ENCODE results near the gene ADGRG6.
"Not testable (repeated sequence)": the region's sequence is repeated elsewhere in the genome, so short reads cannot be mapped to it uniquely, and the experiment has no call there.

ADGRG6 gene

DNA sequence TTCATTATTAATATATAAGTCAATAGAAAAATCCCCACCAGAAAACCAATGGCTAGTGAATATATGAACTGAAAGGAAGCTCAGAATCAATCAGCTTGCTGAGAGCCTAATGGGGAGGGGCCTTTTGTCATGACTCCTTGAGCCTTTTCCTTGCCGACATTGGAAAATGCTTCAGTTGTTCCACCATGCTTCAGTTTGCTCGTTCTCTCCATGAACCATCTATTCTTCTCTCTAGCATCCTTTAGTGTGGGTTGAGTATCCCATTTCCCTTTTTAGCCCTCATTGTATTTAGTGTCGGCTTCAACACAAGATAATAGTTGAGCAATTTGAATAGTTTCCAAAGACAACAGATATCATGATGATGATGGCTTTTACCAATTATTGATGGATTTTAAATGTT lies 139.9 kb downstream of the ADGRG6 start:
- no peak for DNase-seq (ENCODE audit: low read depth in 2 of 3, low spot score in 1 of 3)

GRCh38 chr6:142443102-142443501 lies 141.3 kb downstream of the ADGRG6 start:
- no peak for DNase-seq (ENCODE audit: low read depth in 2 of 3, low spot score in 1 of 3)

DNA sequence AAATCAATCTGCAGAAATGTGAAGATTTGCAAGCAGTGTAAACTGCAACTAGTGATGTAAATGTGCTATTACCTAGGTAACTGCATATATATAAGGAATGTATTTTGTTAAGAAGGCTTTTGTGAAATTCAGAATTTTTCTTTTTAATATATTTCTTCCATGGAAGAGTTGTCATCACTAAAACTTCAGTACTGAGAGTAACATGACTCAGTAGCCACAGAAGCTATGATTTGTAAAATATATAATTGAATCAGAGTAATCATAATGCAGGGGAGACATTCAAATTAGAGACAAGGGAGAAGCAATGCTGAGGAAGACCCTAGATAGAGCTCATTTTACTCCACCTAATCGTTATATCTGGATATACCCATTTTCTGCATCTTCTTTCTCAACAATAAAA lies 141.7 kb downstream of the ADGRG6 start:
- DNase-seq (ENCODE audit: low read depth in 2 of 3, low spot score in 1 of 3) = no peak

DNA sequence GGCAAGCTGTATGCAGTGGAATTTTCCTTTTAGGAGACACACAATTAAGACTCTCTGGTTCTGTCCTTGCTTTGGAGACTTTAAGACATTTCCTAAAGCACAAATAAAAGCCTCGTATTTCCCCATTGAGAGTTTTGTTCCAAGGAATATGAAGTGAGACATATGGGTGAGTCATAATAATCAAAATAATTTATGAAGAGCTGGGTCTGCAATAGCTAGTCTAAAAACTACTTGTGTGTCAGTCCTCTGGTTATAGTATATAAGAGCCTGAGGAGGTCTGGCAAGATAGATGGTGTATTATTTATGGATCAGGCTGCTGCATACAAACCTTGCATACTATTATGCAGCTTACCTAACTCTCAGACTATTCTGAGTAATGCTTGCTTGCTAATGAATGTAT lies 142.6 kb downstream of the ADGRG6 start:
- DNase-seq (ENCODE audit: low read depth in 2 of 3, low spot score in 1 of 3) = no peak

DNA sequence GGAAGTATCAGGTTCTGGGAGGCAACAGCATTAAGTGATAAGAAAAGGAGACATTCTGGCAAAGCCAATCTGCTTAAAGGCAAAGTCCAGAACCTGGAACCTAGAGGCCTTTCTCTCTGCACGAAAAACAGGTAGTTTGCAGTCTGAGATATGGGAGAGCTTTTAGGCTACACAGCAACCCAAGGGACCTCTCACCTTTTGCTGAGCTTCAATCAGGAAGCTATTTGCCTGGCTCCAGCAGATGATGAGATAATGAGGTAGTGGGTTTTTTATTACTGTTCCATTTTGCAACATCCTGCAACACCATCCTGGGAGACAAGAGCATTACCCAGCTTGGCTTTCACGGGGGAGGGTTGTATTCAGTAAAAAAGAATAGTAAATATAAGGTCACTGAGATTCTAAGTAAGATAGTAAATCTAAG lies 143.1 kb downstream of the ADGRG6 start:
- no peak for DNase-seq (ENCODE audit: low read depth in 2 of 3, low spot score in 1 of 3)

DNA sequence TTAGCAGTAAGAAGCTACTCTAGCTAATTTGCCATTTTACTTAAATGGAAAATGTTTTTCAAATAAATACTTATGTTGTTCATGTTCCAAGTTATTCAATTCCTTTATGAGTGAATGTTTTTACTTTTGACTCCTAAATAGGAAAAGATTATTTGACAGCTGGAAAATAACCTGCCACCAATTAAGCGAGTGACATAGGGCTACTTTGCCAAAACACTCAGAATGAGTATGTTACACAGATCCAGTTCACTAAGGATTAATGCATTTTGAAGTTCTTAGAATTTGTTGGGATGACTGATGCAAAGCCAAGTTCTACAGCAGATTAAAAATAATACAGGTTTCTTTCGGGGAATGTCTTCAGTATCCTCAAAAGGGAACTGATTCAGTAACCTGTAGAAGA lies 144.4 kb downstream of the ADGRG6 start:
- no peak for DNase-seq (ENCODE audit: low read depth in 2 of 3, low spot score in 1 of 3)

- DNase-seq (ENCODE audit: low read depth in 2 of 3, low spot score in 1 of 3) = no peak
These were observed 144.8 kb downstream of the ADGRG6 start for GRCh38 chr6:142446576-142446975.

- no peak for DNase-seq (ENCODE audit: low read depth in 2 of 3, low spot score in 1 of 3)
These were observed 146.4 kb downstream of the ADGRG6 start for GRCh38 chr6:142448091-142448729.

DNA sequence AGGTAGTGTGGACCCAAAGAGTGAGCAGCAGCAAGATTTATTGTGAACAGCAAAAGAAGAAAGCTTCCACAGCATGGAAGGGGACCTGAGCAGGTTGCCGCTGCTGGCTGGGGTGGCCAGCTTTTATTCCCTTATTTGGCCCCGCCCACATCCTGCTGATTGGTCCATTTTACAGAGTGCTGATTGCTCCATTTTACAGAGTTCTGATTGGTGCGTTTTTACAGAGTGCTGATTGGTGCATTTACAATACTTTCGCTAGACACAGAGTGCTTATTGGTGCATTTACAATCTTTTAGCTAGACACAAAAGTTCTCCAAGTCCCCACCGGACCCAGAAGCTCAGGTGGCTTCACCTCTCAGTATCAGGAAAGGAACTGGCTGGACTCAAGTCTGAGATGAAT lies 149.0 kb downstream of the ADGRG6 start:
- not testable (repeated sequence) for DNase-seq (ENCODE audit: low read depth in 2 of 3, low spot score in 1 of 3)

- DNase-seq (ENCODE audit: low read depth in 2 of 3, low spot score in 1 of 3) = no peak
These were observed 151.2 kb downstream of the ADGRG6 start for GRCh38 chr6:142452993-142453392.

DNA sequence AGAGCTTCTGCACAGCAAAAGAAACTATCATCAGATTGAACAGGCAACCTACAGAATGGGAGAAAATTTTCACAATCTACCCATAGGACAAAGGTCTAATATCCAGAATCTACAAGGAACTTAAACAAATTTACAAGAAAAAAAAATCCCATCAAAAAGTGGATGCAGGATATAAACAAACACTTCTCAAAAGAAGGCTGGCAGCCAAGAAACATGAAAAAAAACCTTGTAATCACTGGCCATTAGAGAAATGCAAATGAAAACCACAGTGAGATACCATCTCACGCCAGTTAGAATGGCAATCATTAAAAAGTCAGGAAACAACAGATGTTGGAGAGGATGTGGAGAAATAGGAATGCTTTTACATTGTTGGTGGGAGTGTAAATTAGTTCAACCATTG lies 152.4 kb downstream of the ADGRG6 start:
- not testable (repeated sequence) for DNase-seq (ENCODE audit: low read depth in 2 of 3, low spot score in 1 of 3)

DNA sequence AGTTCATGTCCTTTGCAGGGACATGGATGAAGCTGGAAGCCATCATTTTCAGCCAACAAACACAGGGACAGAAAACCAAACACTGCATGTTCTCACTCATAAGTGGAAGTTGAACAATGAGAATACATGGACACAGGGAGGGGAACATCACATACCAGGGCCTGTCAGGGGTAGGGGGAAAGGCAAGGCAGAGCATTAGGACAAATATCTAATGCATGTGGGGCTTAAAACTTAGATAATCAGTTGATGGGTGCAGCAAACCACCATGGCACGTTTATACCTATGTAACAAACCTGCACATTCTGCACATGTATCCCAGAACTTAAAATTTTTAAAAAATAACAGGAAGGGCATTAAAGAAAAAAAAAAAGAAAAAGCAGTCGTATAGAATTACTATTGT lies 153.0 kb downstream of the ADGRG6 start:
- not testable (repeated sequence) for DNase-seq (ENCODE audit: low read depth in 2 of 3, low spot score in 1 of 3)

DNA sequence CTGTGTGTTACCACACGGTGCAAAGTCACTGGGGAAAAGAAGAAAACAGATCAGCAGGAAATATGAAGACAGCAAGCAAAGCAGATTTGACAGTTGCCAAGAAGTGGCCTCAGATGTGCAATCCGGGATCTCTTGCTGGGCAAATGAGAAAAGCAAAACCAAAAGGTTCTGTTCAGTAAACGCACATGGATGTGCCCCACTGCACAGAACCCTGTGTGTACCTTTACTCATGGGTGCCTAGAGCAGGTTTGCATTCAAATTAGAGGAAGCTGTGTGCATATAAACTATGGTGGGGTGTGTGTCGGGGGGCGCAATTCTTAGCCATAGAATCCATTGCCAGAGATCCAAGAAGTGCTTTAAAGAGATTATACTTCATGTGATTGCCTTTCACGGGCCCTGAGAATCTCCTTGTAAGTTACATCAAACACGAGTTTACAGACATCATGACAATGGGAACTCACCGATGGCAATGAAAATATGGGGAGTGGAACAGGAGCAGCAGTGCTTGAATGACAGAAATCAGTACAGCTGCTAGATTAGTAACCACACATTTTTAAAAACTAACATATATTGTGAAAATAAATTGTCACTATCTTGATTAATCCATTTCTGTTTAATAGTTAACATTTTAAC lies 154.3 kb downstream of the ADGRG6 start:
- DNase-seq (ENCODE audit: low read depth in 2 of 3, low spot score in 1 of 3) = no peak

DNA sequence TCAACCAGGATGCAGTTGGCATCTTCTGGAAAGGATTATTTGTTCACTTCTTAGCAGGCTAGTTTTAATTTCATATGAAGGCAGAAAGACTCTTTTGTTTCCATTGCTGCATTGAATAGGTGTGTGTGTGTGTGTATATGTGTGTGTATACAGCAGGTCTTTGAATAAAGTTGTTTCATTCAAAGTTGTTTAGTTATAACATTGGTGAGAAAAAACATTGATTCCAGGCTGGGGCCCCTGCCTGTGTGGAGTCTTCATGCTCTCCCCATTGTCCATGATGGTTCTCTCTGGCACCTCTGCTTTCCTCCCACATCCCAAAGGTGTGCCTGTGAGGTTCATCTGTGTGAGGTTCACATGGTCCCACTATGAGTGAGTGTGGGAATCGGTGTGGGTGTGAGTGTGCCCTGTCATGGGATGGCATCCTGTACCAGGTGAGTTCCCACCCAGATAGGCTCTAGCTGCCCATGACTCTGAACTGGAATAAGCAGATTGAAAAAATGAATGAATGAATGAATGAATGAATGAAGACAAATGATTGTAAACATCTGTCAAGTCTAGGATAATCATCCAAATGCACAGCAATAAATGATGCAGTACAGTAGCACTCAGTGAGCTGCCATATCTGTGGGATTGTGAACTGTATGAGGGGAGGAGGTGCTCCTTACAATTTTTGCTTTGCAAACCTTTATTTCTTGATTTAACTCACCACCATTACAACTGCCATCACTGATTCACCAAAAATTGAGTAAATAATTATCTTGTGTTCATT lies 156.0 kb downstream of the ADGRG6 start:
- DNase-seq (ENCODE audit: low read depth in 2 of 3, low spot score in 1 of 3) = no peak

GRCh38 chr6:142458836-142459235 lies 157.0 kb downstream of the ADGRG6 start:
- DNase-seq (ENCODE audit: low read depth in 2 of 3, low spot score in 1 of 3) = no peak

- DNase-seq (ENCODE audit: low read depth in 2 of 3, low spot score in 1 of 3) = no peak
These were observed 157.5 kb downstream of the ADGRG6 start for GRCh38 chr6:142459271-142459670.

DNA sequence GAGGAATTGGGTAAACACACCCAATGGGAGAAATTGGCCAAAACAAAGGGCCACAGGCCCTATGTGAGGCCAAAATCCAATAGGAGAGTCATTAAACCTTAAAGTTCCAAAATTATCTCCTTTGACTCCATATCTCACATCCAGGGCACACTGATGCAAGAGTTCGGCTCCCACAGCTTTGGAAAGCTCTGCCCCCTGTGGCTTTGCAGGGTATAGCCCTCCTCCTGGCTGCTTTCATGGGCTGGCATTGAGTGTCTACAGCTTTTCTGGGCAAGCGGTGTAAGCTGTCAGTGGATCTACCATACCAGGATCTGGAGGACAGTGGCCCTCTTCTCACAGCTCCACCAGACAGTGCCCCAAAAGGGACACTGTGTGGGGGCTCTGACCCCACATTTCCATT lies 160.5 kb downstream of the ADGRG6 start:
- no peak for DNase-seq (ENCODE audit: low read depth in 2 of 3, low spot score in 1 of 3)

- DNase-seq (ENCODE audit: low read depth in 2 of 3, low spot score in 1 of 3) = no peak
These were observed 162.2 kb downstream of the ADGRG6 start for GRCh38 chr6:142463988-142464387.

- DNase-seq (ENCODE audit: low read depth in 2 of 3, low spot score in 1 of 3) = no peak
These were observed 167.4 kb downstream of the ADGRG6 start for GRCh38 chr6:142469220-142469619.

DNA sequence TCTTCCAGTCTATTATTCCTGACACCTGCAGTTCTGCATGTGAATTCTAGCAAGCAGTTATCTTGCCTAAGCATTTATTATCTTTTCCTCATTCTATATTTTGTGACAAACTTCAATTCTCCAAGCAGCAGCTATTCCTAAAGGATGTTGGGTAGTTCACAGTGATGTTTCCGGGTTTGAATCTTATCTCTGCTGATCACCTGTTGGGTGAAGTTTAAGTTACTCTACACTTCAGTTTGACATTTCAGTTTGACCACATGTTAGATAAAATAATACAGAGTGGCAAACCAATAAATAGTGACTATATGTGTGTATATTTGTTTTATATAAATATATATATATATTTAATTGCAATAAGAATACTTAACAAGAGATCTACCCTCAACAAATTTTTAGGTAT lies 168.6 kb downstream of the ADGRG6 start:
- DNase-seq (ENCODE audit: low read depth in 2 of 3, low spot score in 1 of 3) = no peak

DNA sequence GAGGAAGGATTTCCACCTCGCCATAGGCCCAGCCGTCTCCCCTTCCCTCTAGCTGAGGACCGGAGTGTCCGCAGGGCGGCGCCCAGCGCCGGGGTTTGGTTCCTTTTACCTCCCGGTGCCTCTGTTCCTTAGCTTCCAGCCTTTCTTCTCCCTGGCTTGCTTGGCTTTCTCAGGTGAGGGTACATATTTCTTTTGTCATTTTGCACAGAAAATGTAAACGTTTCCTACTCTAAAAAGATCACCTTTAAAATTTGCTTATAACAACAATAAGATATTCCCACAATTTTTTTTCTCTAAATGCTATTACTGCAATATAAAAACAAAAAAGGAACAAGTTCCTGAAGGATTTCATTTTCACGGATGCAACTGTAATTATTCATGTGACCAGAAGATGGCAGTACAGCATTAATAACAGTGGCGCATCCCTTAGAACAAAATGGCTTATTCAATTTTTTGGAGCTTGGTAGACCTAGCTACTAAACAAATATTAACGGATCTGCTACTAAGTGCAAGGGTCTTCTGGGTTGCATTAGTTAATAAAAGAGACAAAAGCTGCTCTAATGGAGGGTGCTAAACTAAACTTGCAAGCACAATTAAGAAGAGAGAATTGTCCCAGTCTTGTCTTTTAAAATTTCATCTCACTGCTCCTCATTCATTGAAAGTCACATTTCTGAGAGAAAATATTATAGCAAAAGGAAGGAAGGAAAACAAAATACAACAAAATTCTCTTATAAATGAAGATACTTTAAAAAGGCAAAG lies 172.9 kb downstream of the ADGRG6 start:
- peak in 1 of 3 donors; percentile 13 for DNase-seq (ENCODE audit: low read depth in 2 of 3, low spot score in 1 of 3)

GRCh38 chr6:142476452-142476851 lies 174.6 kb downstream of the ADGRG6 start:
- DNase-seq (ENCODE audit: low read depth in 2 of 3, low spot score in 1 of 3) = no peak
